Measurements from ENCODE around the gene RAD21L1.
A peak's percentile ranks its signal among the peaks of the same experiment; 100 is the strongest.

The RAD21L1 gene

GRCh38 chr20:1265226-1265915 is 39.5 kb downstream of the RAD21L1 start:
- Histone ChIP-seq H3K27me3 (ENCODE audit: low read length) (no peaks in the 10 kb centered on the region), H3K27ac (ENCODE audit: low read depth, low read length) (no peak overlapping the region), H3K36me3 (ENCODE audit: low read length) (no peaks in the 10 kb centered on the region), H4K20me1 (ENCODE audit: low read depth, low read length) (no peaks in the 10 kb centered on the region), H3K79me2 (ENCODE audit: insufficient read depth, low read length) (no peaks in the 10 kb centered on the region), H2AFZ (ENCODE audit: low read depth, low read length, severe bottlenecking) (peak overlapping the region; percentile 60), H3K9ac (ENCODE audit: low read length) (no peak overlapping the region), H3K9me2 (replicated peaks; ENCODE audit: insufficient read depth, low read length) (no peaks in the 10 kb centered on the region), H3K4me2 (ENCODE audit: low read depth, low read length, poor library complexity, severe bottlenecking) (peak overlapping the region; percentile 35), H3K9me3 (ENCODE audit: insufficient read depth, low read length) (no peaks in the 10 kb centered on the region), H3F3A (ENCODE audit: insufficient read depth) (no peaks in the 10 kb centered on the region), H3K4me3 (ENCODE audit: insufficient read depth, low read length, poor library complexity, severe bottlenecking) (no peak overlapping the region)
- no peak for TF ChIP-seq CTCF (IDR thresholded peaks at IDR 0.05; ENCODE audit: insufficient read depth, low read length, poor library complexity, severe bottlenecking)
- TF ChIP-seq EZH2phosphoT487 (conservative IDR thresholded peaks at IDR 0.05; ENCODE audit: low read length): no peak

DNA sequence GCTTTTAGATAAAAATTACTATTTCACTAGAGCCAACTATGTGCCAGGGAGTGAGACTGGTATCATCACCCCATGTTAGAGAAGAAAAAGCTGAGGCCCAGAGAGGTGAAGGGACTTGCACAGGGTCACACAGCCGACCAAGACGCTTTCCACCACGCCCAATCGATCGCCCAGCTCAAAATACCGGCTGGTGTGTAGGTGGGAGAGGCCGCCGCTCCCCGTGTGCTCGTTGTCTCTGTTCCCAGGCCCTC is 40.0 kb downstream of the RAD21L1 start:
- no peaks in the 10 kb centered on the region for H3K79me2 ChIP-seq (ENCODE audit: insufficient read depth, low read length)
- no peaks in the 10 kb centered on the region for H4K20me1 ChIP-seq (ENCODE audit: low read depth, low read length)
- H3K27me3 ChIP-seq (ENCODE audit: low read length): no peaks in the 10 kb centered on the region
- H3K4me3 ChIP-seq (ENCODE audit: insufficient read depth, low read length, poor library complexity, severe bottlenecking): no peak overlapping the region
- H2AFZ ChIP-seq (ENCODE audit: low read depth, low read length, severe bottlenecking): peak overlapping the region; percentile 60
- H3K9ac ChIP-seq (ENCODE audit: low read length): no peak overlapping the region
- H3K9me3 ChIP-seq (ENCODE audit: insufficient read depth, low read length): no peaks in the 10 kb centered on the region
- H3K27ac ChIP-seq (ENCODE audit: low read depth, low read length): no peak overlapping the region
- no peaks in the 10 kb centered on the region for H3F3A ChIP-seq (ENCODE audit: insufficient read depth)
- peak overlapping the region; percentile 35 for H3K4me2 ChIP-seq (ENCODE audit: low read depth, low read length, poor library complexity, severe bottlenecking)
- no peaks in the 10 kb centered on the region for H3K9me2 ChIP-seq (replicated peaks; ENCODE audit: insufficient read depth, low read length)
- H3K36me3 ChIP-seq (ENCODE audit: low read length): no peaks in the 10 kb centered on the region
- TF ChIP-seq EZH2phosphoT487 (conservative IDR thresholded peaks at IDR 0.05; ENCODE audit: low read length) (no peak), CTCF (IDR thresholded peaks at IDR 0.05; ENCODE audit: insufficient read depth, low read length, poor library complexity, severe bottlenecking) (no peak)

DNA sequence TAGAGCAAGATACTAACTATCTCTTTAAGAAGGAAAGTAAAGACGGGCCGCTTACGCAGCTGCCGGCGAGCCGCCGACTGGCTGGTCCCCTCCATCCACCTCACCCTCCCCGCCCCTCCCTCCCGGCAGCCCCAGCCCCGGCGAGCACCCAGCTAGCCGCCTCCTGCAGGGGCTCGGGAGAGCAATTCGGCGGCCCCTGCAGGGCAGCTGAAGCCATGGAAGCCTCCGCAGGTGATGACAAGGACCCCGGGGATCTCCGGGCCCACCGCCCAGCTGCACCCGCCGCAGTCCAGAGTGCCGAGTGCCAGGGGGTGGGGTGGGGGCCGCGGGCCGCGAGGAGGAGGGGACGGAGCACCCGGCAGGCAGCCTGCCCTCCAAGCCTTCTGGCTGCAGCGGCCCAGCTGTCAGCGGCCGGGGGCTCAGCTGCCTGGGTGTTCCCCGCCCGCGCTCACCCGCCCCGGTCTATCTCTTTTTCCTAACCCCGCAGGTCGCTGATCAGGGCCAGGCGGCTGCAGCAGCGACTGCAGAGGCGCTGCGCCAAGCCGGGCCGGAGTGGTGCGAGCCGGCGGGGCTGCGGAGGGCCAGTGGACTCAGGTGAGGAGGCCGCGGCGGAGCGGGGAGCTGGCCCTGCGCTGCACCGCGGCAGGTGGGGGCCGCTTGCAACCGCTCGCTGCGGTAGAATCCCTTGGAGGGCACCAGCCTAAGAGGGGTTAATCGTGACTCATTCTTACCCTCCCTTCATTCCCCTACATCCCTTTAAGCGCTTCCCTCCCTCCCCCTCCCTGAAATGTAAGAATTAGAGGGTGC is 40.5 kb downstream of the RAD21L1 start, which contains the start of gene SNPH:
TSS of gene SNPH (plus strand) at position 128 of the 807 bp plus-strand sequence. CDS start 29,946 bp downstream, outside the sequence.
- H4K20me1 ChIP-seq (ENCODE audit: low read depth, low read length): no peaks in the 10 kb centered on the region
- H3K4me3 ChIP-seq (ENCODE audit: insufficient read depth, low read length, poor library complexity, severe bottlenecking): peak within 1 kb of the TSS; percentile 33
- H3K9me3 ChIP-seq (ENCODE audit: insufficient read depth, low read length): no peaks in the 10 kb centered on the region
- H3K27me3 ChIP-seq (ENCODE audit: low read length): no peaks in the 10 kb centered on the region
- H3K4me2 ChIP-seq (ENCODE audit: low read depth, low read length, poor library complexity, severe bottlenecking): peak within 1 kb of the TSS; percentile 35
- H3F3A ChIP-seq (ENCODE audit: insufficient read depth): no peaks in the 10 kb centered on the region
- no peaks in the 10 kb centered on the region for H3K79me2 ChIP-seq (ENCODE audit: insufficient read depth, low read length)
- 0 out of 2 replicates have a peak within 1 kb of the TSS, but pooled peaks have one; percentile 14 for H3K9ac ChIP-seq (ENCODE audit: low read length)
- peak within 1 kb of the TSS; percentile 60 for H2AFZ ChIP-seq (ENCODE audit: low read depth, low read length, severe bottlenecking)
- H3K27ac ChIP-seq (ENCODE audit: low read depth, low read length): no peak within 1 kb of the TSS
- TF ChIP-seq CTCF (IDR thresholded peaks at IDR 0.05; ENCODE audit: insufficient read depth, low read length, poor library complexity, severe bottlenecking) (no peak), EZH2phosphoT487 (conservative IDR thresholded peaks at IDR 0.05; ENCODE audit: low read length) (no peak)
- H3K36me3 ChIP-seq (ENCODE audit: low read length): no peaks in the 10 kb centered on the region
- no peaks in the 10 kb centered on the region for H3K9me2 ChIP-seq (replicated peaks; ENCODE audit: insufficient read depth, low read length)
